Islet of Langerhans (tissue), 1 donor: ENCODE results near the gene CFB.
"Not testable (repeated sequence)": the region's sequence is repeated elsewhere in the genome, so short reads cannot be mapped to it uniquely, and the experiment has no call there.

Experiments used
- FAIRE-seq: peaks from one replicate; lab custom pipeline; 2011; peaks lifted over from hg19 to GRCh38; lab: Jason Lieb, UNC

Gene CFB

GRCh38 chr6:31945507-31946369 lies at the start of gene CFB:
Gene CFB, plus strand, starts transcription at chr6:31946095. Its CDS starts 127 bp downstream, at chr6:31946222.
- no peak for FAIRE-seq

- no peak for FAIRE-seq
Measured at GRCh38 chr6:31896493-31896855, 49.4 kb upstream of the CFB start.

GRCh38 chr6:31896856-31897611 lies 48.9 kb upstream of the CFB start:
- no peak for FAIRE-seq

GRCh38 chr6:31897612-31898382 lies 48.1 kb upstream of the CFB start, which contains the start of gene EHMT2:
Gene EHMT2, minus strand, starts transcription at chr6:31897698. Its CDS starts 21 bp downstream, at chr6:31897677.
- no peak for FAIRE-seq

- peak; percentile 86 for FAIRE-seq
Measured at GRCh38 chr6:31898383-31899011, 47.4 kb upstream of the CFB start.

- FAIRE-seq = no peak
Measured at GRCh38 chr6:31899215-31899614, 46.7 kb upstream of the CFB start.

GRCh38 chr6:31899882-31900722 lies 45.8 kb upstream of the CFB start:
- FAIRE-seq = no peak

- no peak for FAIRE-seq
Measured at GRCh38 chr6:31900917-31901414, 44.9 kb upstream of the CFB start.

- FAIRE-seq = no peak
Measured at GRCh38 chr6:31901415-31901952, 44.4 kb upstream of the CFB start.

GRCh38 chr6:31901953-31902643 lies 43.8 kb upstream of the CFB start, which contains the start of gene ZBTB12:
Gene ZBTB12, minus strand, starts transcription at chr6:31902086. Its CDS starts 781 bp downstream, at chr6:31901305.
- no peak for FAIRE-seq

- FAIRE-seq = no peak
Measured at GRCh38 chr6:31903957-31904356, 41.9 kb upstream of the CFB start.

GRCh38 chr6:31905041-31905440 lies 40.9 kb upstream of the CFB start:
- no peak for FAIRE-seq

- FAIRE-seq = no peak
Measured at GRCh38 chr6:31906122-31906521, 39.8 kb upstream of the CFB start.

- FAIRE-seq = not testable (repeated sequence)
Measured at GRCh38 chr6:31906727-31907126, 39.2 kb upstream of the CFB start.

- no peak for FAIRE-seq
Measured at GRCh38 chr6:31907158-31907813, 38.6 kb upstream of the CFB start.

GRCh38 chr6:31908255-31908654 lies 37.6 kb upstream of the CFB start:
- not testable (repeated sequence) for FAIRE-seq

- FAIRE-seq = no peak
Measured at GRCh38 chr6:31908791-31909190, 37.1 kb upstream of the CFB start.

GRCh38 chr6:31909298-31909697 lies 36.6 kb upstream of the CFB start:
- FAIRE-seq = not testable (repeated sequence)

- no peak for FAIRE-seq
Measured at GRCh38 chr6:31911826-31912585, 33.9 kb upstream of the CFB start.
